Measurements from ENCODE around the gene ITGB3. TPM values are rescaled to one million over a fixed set of nuclear protein-coding genes. Genes with fewer than 3 reads are reported as not detected.
A peak's percentile ranks its signal among the peaks of the same experiment; 100 is the strongest.

The ITGB3 gene
- total and polyA plus RNA-seq, 2 of the 4 experiments (the other 2 are of a cell fraction), result 9.8 to 17.6 TPM

GRCh38 chr17:47229535-47230443 is 23.8 kb upstream of the ITGB3 start:
- peak; percentile 96 for DNase-seq
- H2AK5ac ChIP-seq (ENCODE audit: low read depth, low read length), result peak overlapping the region; percentile 95
- peak overlapping the region; percentile 97 for H2BK20ac ChIP-seq (ENCODE audit: low read depth, low read length)
- H2BK5ac ChIP-seq (ENCODE audit: low read depth, low read length, poor library complexity, severe bottlenecking), result peak overlapping the region; percentile 92
- H3K9ac ChIP-seq (ENCODE audit: low read depth, low read length), result peak overlapping the region; percentile 54
- H3K4ac ChIP-seq (ENCODE audit: low read depth, low read length), result peak overlapping the region; percentile 91
- ChIA-PET CTCF (interaction anchor here (0.9 to 3.4 kb wide), 5 partner anchors 10 to 385 kb away, joined by 3 to 30 read pairs (median 3); no protein-coding TSS in a partner anchor), POLR2A (ENCODE audit: unreplicated experiment) (no interaction called here)
- WGBS, 2 experiments (ENCODE audit: extremely low coverage in 2 of 2, insufficient read length in 1 of 2), result 0% methylated on average over 7 of the region's 22 CpGs; no CpG with 5 or more reads in 1 of the 2 experiments
- peaks cover 20% of the 10 kb centered on the region for H3K9me1 ChIP-seq (ENCODE audit: insufficient read depth, low read length)
- H2AK9ac ChIP-seq (replicated peaks; ENCODE audit: low read depth, low read length, poor library complexity), result no peak overlapping the region
- no peaks in the 10 kb centered on the region for H3K36me3 ChIP-seq (ENCODE audit: control insufficient read depth, insufficient read depth, low read length)
- H3K4me1 ChIP-seq (ENCODE audit: control insufficient read depth, insufficient read depth, low read length), result peaks cover 24% of the 10 kb centered on the region
- H2BK120ac ChIP-seq (ENCODE audit: low read depth, low read length), result peak overlapping the region; percentile 97
- H4K20me1 ChIP-seq (ENCODE audit: insufficient read depth, low read length), result no peaks in the 10 kb centered on the region
- H3K79me1 ChIP-seq (ENCODE audit: low read depth in 1 of 2, low read length in 2 of 2), result peaks cover 0 to 6% of the 10 kb centered on the region in 2 experiments; a peak in 2 of 4 replicates
- BruUV-seq (replicated peaks), result no TSS peak
- H3K14ac ChIP-seq (replicated peaks; ENCODE audit: low read depth, low read length), result peak overlapping the region; percentile 92
- H2BK15ac ChIP-seq (ENCODE audit: low read depth, low read length), result peak overlapping the region; percentile 82
- H4K5ac ChIP-seq (ENCODE audit: low read depth, low read length), result peak overlapping the region; percentile 77
- H3K27ac ChIP-seq (ENCODE audit: insufficient read depth, low read length), result peak overlapping the region; percentile 72
- peak overlapping the region; percentile 86 for H3K23ac ChIP-seq (ENCODE audit: low read depth, low read length)
- H4K91ac ChIP-seq (ENCODE audit: insufficient read depth, low read depth, low read length), result peak overlapping the region; percentile 90
- peak overlapping the region; percentile 53 to 93 for H4K8ac ChIP-seq (ENCODE audit: low read depth in 2 of 2, low read length in 2 of 2)
- peak overlapping the region; percentile 73 for H2AFZ ChIP-seq (replicated peaks; ENCODE audit: low read length, poor library complexity)
- in situ Hi-C loops (cut with MboI; ENCODE audit: low sequenced_read_pairs), result loop anchor here (5.0 to 10.0 kb wide), 2 partner anchors 83 to 385 kb away; no protein-coding TSS in a partner anchor
- peak overlapping the region; percentile 84 for H3K18ac ChIP-seq (ENCODE audit: low read depth, low read length)
- H3K9me3 ChIP-seq (ENCODE audit: control insufficient read depth, insufficient read depth, low read length), result no peaks in the 10 kb centered on the region
- intact Hi-C loops (cut with micrococcal nuclease), result loop anchor here (1.0 to 2.0 kb wide), 3 partner anchors 50 to 385 kb away; no protein-coding TSS in a partner anchor
- peak overlapping the region; percentile 77 for H3K4me2 ChIP-seq (ENCODE audit: low read depth, low read length)
- H3K4me3 ChIP-seq (ENCODE audit: insufficient read depth, low read depth, low read length), result peak overlapping the region; percentile 5; the same call in 1 of the 2 replicates
- dilution Hi-C loops (cut with HindIII; ENCODE audit: low sequenced_read_pairs, unreplicated experiment), result no loop called here
- peak overlapping the region; percentile 70 for H3K56ac ChIP-seq (ENCODE audit: extremely low read depth, insufficient read depth, low read length)
- no peaks in the 10 kb centered on the region for H3K27me3 ChIP-seq (ENCODE audit: control insufficient read depth, insufficient read depth, low read length)
- peak; percentile 85 for ATAC-seq (ENCODE audit: low read depth)
- TF ChIP-seq, protein P1, sequence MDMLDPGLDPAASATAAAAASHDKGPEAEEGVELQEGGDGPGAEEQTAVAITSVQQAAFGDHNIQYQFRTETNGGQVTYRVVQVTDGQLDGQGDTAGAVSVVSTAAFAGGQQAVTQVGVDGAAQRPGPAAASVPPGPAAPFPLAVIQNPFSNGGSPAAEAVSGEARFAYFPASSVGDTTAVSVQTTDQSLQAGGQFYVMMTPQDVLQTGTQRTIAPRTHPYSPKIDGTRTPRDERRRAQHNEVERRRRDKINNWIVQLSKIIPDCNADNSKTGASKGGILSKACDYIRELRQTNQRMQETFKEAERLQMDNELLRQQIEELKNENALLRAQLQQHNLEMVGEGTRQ (IDR thresholded peaks at IDR 0.05; ENCODE audit: low read depth, low read length), result no peak
- TF ChIP-seq SMC3 (IDR thresholded peaks at IDR 0.05; ENCODE audit: low read depth, low read length) (peak; percentile 100), MAFK (IDR thresholded peaks at IDR 0.05; ENCODE audit: low read depth, low read length) (peak; percentile 18; the same call in 1 of the 2 replicates), MAZ (IDR thresholded peaks at IDR 0.05; ENCODE audit: borderline replicate concordance, low read depth, low read length) (no peak), POLR2A (IDR thresholded peaks at IDR 0.05; ENCODE audit: low read depth, low read length) (peak; percentile 68), RCOR1 (IDR thresholded peaks at IDR 0.05; ENCODE audit: insufficient replicate concordance, low read length) (peak; percentile 63), FOS (IDR thresholded peaks at IDR 0.05; ENCODE audit: low read depth, low read length) (no peak; the same call in 1 of the 2 replicates), MXI1 (IDR thresholded peaks at IDR 0.05; ENCODE audit: borderline replicate concordance, low read depth, low read length) (0 out of 2 replicates have a peak, but pooled peaks have one; percentile 39), RFX5 (IDR thresholded peaks at IDR 0.05; ENCODE audit: low read depth, low read length) (peak; percentile 34; the same call in 1 of the 2 replicates), NFE2L2 (IDR thresholded peaks at IDR 0.05; ENCODE audit: low read depth, low read length) (no peak), CHD1 (IDR thresholded peaks at IDR 0.05; ENCODE audit: low read depth, low read length) (0 out of 2 replicates have a peak, but pooled peaks have one; percentile 24), BHLHE40 (IDR thresholded peaks at IDR 0.05; ENCODE audit: low read depth, low read length) (peak; percentile 91), RAD21 (IDR thresholded peaks at IDR 0.05; ENCODE audit: low read length) (peak; percentile 100), CEBPB (IDR thresholded peaks at IDR 0.05; ENCODE audit: low read depth, low read length) (peak; percentile 95)
- TF ChIP-seq, protein P2, sequence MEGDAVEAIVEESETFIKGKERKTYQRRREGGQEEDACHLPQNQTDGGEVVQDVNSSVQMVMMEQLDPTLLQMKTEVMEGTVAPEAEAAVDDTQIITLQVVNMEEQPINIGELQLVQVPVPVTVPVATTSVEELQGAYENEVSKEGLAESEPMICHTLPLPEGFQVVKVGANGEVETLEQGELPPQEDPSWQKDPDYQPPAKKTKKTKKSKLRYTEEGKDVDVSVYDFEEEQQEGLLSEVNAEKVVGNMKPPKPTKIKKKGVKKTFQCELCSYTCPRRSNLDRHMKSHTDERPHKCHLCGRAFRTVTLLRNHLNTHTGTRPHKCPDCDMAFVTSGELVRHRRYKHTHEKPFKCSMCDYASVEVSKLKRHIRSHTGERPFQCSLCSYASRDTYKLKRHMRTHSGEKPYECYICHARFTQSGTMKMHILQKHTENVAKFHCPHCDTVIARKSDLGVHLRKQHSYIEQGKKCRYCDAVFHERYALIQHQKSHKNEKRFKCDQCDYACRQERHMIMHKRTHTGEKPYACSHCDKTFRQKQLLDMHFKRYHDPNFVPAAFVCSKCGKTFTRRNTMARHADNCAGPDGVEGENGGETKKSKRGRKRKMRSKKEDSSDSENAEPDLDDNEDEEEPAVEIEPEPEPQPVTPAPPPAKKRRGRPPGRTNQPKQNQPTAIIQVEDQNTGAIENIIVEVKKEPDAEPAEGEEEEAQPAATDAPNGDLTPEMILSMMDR (conservative IDR thresholded peaks at IDR 0.05; ENCODE audit: low read depth, low read length), result peak; percentile 99
